OCI-LY7 (cell line): ENCODE data around the gene ADD1. TPM values are rescaled to one million over a fixed set of nuclear protein-coding genes. Genes with fewer than 3 reads are reported as not detected.

ENCODE experiments used
- BruUV-seq: library from RNA; stranded (reverse); fragments of 400-500 nt; replicated peaks from 2 replicates; lab custom pipeline; 2021; lab: Mats Ljungman, UMichigan
- CTCF ChIA-PET: fragments of 300-600 bp; sonication (Branson Sonifier 250); formaldehyde crosslinking; loops from one replicate; lab custom pipeline; 2022; ENCODE audit warnings: antibody characterized with exemption; ENCODE audit not compliant: unreplicated experiment; lab: Charles Lee
- POLR2A ChIA-PET: fragments of 300-600 bp; sonication (Branson Sonifier 250); formaldehyde crosslinking; loops from one replicate; lab custom pipeline; 2022; ENCODE audit warnings: antibody characterized with exemption; lab: Charles Lee
- DNase-seq: peaks from one replicate; pipeline ENCODE4 v3.0.0-alpha.2; 2015; ENCODE audit warnings: low spot score
- H2AFZ ChIP-seq: fragments of 200-600 bp; sonication (generic), shearing (Covaris generic); 2 replicates; pipeline ENCODE4 v1.6.1; 2014; ENCODE audit warnings: mild to moderate bottlenecking, antibody characterized with exemption, low read length, moderate library complexity
- H3K27ac ChIP-seq: fragments of 200-600 bp; sonication (generic); 2 replicates; pipeline ENCODE4 v1.5.1; 2014; ENCODE audit warnings: mixed run types, low read depth, mild to moderate bottlenecking, moderate library complexity, low read length, inconsistent platforms; ENCODE audit not compliant: poor library complexity, severe bottlenecking
- H3K36me3 ChIP-seq: fragments of 200-600 bp; sonication (generic); 2 replicates; pipeline ENCODE4 v1.6.1; 2014; ENCODE audit warnings: mild to moderate bottlenecking, antibody characterized with exemption, low read length, moderate library complexity, mixed read lengths; ENCODE audit not compliant: insufficient read depth
- H3K4me1 ChIP-seq: fragments of 200-600 bp; sonication (generic); 2 replicates; pipeline ENCODE4 v1.5.1; 2014; ENCODE audit warnings: mild to moderate bottlenecking, low read length; ENCODE audit not compliant: insufficient read depth, poor library complexity, severe bottlenecking
- H3K4me2 ChIP-seq: fragments of 200-600 bp; sonication (generic); 2 replicates; pipeline ENCODE4 v1.6.1; 2014; ENCODE audit warnings: mild to moderate bottlenecking, low read length
- H3K4me3 ChIP-seq: fragments of 200-600 bp; sonication (generic); 2 replicates; pipeline ENCODE4 v1.5.1; 2014; ENCODE audit warnings: mild to moderate bottlenecking, low read depth, low read length; ENCODE audit not compliant: poor library complexity, severe bottlenecking
- H3K79me2 ChIP-seq: fragments of 200-600 bp; sonication (generic); 2 replicates; pipeline ENCODE4 v1.6.1; 2016; ENCODE audit warnings: low read depth, mild to moderate bottlenecking, low read length, moderate library complexity, mixed read lengths; ENCODE audit not compliant: insufficient read depth
- H3K9me2 ChIP-seq: fragments of 200-600 bp; sonication (generic); 2 replicates; pipeline ENCODE4 v1.6.1; 2016; ENCODE audit warnings: mild to moderate bottlenecking, low read length, mixed read lengths; ENCODE audit not compliant: insufficient read depth
- H3K9me3 ChIP-seq: fragments of 200-600 bp; sonication (generic); 2 replicates; pipeline ENCODE4 v1.6.1; 2014; ENCODE audit warnings: mild to moderate bottlenecking, mixed run types, low read length, mixed read lengths
- H4K20me1 ChIP-seq: fragments of 200-600 bp; sonication (generic); 2 replicates; pipeline ENCODE4 v1.6.1; 2014; ENCODE audit warnings: mild to moderate bottlenecking, antibody characterized with exemption, low read length, moderate library complexity, mixed read lengths; ENCODE audit not compliant: insufficient read depth
- EZH2phosphoT487 ChIP-seq: fragments of 200-600 bp; sonication (generic); IDR thresholded peaks from 2 replicates; pipeline ENCODE4 v1.6.1; 2018; ENCODE audit warnings: low read depth, borderline replicate concordance, mild to moderate bottlenecking, mixed run types, antibody characterized with exemption, low read length, moderate library complexity, mixed read lengths
- intact Hi-C: fragments of 100-400 bp; cut with micrococcal nuclease; formaldehyde crosslinking; loops from one replicate; pipeline ENCODE4 v1.10.0; 2022; ENCODE audit not compliant: unreplicated experiment
- total RNA-seq, 2 experiments: library from RNA; depleted of rRNA in 1 of 2; stranded (reverse); fragments of >200 nt in 1 of 2; shearing (Covaris generic) in 1 of 2; gene quantifications; 2 replicates each; pipeline ENCODE4 v1.2.3, GENCODE V29; 2014 to 2022
- TF ChIP-seq, protein P1 (sequence below): fragments of 200-600 bp; sonication (generic); conservative IDR thresholded peaks from 2 replicates; pipeline ENCODE4 v1.5.1; 2014; ENCODE audit warnings: mild to moderate bottlenecking, antibody characterized with exemption, low read length, moderate library complexity, mixed read lengths

The ADD1 gene
- total RNA-seq, 2 experiments from 2014 or later: 85.3 to 108 TPM

GRCh38 chr4:2857349-2857927 lies 13.8 kb downstream of the ADD1 start:
- no peak for DNase-seq
- H3K4me2 ChIP-seq: no peak overlapping the region
- intact Hi-C loops: no loop called here
- no peaks in the 10 kb centered on the region; the same call in 1 of the 2 replicates for H3K79me2 ChIP-seq
- no TSS peak for BruUV-seq
- TF ChIP-seq, protein P1, sequence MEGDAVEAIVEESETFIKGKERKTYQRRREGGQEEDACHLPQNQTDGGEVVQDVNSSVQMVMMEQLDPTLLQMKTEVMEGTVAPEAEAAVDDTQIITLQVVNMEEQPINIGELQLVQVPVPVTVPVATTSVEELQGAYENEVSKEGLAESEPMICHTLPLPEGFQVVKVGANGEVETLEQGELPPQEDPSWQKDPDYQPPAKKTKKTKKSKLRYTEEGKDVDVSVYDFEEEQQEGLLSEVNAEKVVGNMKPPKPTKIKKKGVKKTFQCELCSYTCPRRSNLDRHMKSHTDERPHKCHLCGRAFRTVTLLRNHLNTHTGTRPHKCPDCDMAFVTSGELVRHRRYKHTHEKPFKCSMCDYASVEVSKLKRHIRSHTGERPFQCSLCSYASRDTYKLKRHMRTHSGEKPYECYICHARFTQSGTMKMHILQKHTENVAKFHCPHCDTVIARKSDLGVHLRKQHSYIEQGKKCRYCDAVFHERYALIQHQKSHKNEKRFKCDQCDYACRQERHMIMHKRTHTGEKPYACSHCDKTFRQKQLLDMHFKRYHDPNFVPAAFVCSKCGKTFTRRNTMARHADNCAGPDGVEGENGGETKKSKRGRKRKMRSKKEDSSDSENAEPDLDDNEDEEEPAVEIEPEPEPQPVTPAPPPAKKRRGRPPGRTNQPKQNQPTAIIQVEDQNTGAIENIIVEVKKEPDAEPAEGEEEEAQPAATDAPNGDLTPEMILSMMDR: no peak
- TF ChIP-seq EZH2phosphoT487: no peak
- peaks cover 36% of the 10 kb centered on the region for H3K4me1 ChIP-seq
- H3K27ac ChIP-seq: no peak overlapping the region
- peaks cover 18% of the 10 kb centered on the region for H3K36me3 ChIP-seq
- no peak overlapping the region for H3K4me3 ChIP-seq
- ChIA-PET CTCF (no interaction called here), POLR2A (no interaction called here)
- H4K20me1 ChIP-seq: peaks cover 27% of the 10 kb centered on the region
- no peak overlapping the region for H2AFZ ChIP-seq
- H3K9me2 ChIP-seq: no peaks in the 10 kb centered on the region
- no peaks in the 10 kb centered on the region; the same call in 1 of the 2 replicates for H3K9me3 ChIP-seq

GRCh38 chr4:2858451-2859217 lies 15.0 kb downstream of the ADD1 start:
- Histone ChIP-seq H2AFZ (no peak overlapping the region), H3K4me2 (no peak overlapping the region), H3K4me1 (peaks cover 30% of the 10 kb centered on the region), H3K4me3 (no peak overlapping the region), H4K20me1 (peaks cover 29% of the 10 kb centered on the region), H3K79me2 (no peaks in the 10 kb centered on the region; the same call in 1 of the 2 replicates), H3K9me3 (no peaks in the 10 kb centered on the region; the same call in 1 of the 2 replicates), H3K9me2 (no peaks in the 10 kb centered on the region), H3K27ac (no peak overlapping the region), H3K36me3 (peaks cover 15% of the 10 kb centered on the region)
- TF ChIP-seq, protein P1: no peak
- TF ChIP-seq EZH2phosphoT487: no peak
- intact Hi-C loops: no loop called here
- BruUV-seq: no TSS peak
- ChIA-PET POLR2A (interaction anchor here (0.5 kb wide), 2 partner anchors 16 to 94 kb away, joined by 3 to 4 read pairs; no protein-coding TSS in a partner anchor), CTCF (no interaction called here)
- DNase-seq: no peak
